ENCODE measurements around the gene BRAT1.
A peak's percentile ranks its signal among the peaks of the same experiment; 100 is the strongest.

Gene BRAT1

GRCh38 chr7:2559283-2559950, 4.1 kb upstream of the BRAT1 start:
- TF ChIP-seq CTCF (IDR thresholded peaks at IDR 0.05; ENCODE audit: control insufficient read depth, extremely low read depth, insufficient read depth) = no peak
- no peak for DNase-seq (ENCODE audit: low read depth)
- peak overlapping the region; percentile 66 for H3K4me3 ChIP-seq (ENCODE audit: low read depth, low read length)

- H3K4me3 ChIP-seq (ENCODE audit: low read depth, low read length) = peak within 1 kb of the TSS; percentile 66
- DNase-seq (ENCODE audit: low read depth) = peak; percentile 58
- TF ChIP-seq CTCF (IDR thresholded peaks at IDR 0.05; ENCODE audit: control insufficient read depth, extremely low read depth, insufficient read depth) = no peak
These were observed 3.4 kb upstream of the BRAT1 start, which contains the start of gene IQCE for GRCh38 chr7:2558629-2559282. Gene IQCE (plus strand): TSS chr7:2558979. CDS start chr7:2559182, 203 bp downstream.

GRCh38 chr7:2554661-2555111, 638 bp downstream of the BRAT1 start:
- TF ChIP-seq CTCF (IDR thresholded peaks at IDR 0.05; ENCODE audit: control insufficient read depth, extremely low read depth, insufficient read depth) = no peak
- H3K4me3 ChIP-seq (ENCODE audit: low read depth, low read length) = peak overlapping the region; percentile 71
- no peak for DNase-seq (ENCODE audit: low read depth)

GRCh38 chr7:2553831-2554581, 1.3 kb downstream of the BRAT1 start:
- no peak for TF ChIP-seq CTCF (IDR thresholded peaks at IDR 0.05; ENCODE audit: control insufficient read depth, extremely low read depth, insufficient read depth)
- H3K4me3 ChIP-seq (ENCODE audit: low read depth, low read length) = peak overlapping the region; percentile 71
- DNase-seq (ENCODE audit: low read depth) = no peak

- no peak for DNase-seq (ENCODE audit: low read depth)
- no peak for TF ChIP-seq CTCF (IDR thresholded peaks at IDR 0.05; ENCODE audit: control insufficient read depth, extremely low read depth, insufficient read depth)
- H3K4me3 ChIP-seq (ENCODE audit: low read depth, low read length) = no peak overlapping the region
These were observed 2.2 kb downstream of the BRAT1 start for GRCh38 chr7:2553108-2553507.

- DNase-seq (ENCODE audit: low read depth) = no peak
- TF ChIP-seq CTCF (IDR thresholded peaks at IDR 0.05; ENCODE audit: control insufficient read depth, extremely low read depth, insufficient read depth) = no peak
- H3K4me3 ChIP-seq (ENCODE audit: low read depth, low read length) = no peak overlapping the region
These were observed 3.9 kb downstream of the BRAT1 start for GRCh38 chr7:2551418-2551817.
